AG08395 (cell line): ENCODE results near the gene CHCHD6.

ENCODE experiments used
- DNase-seq: peaks from one replicate; pipeline ENCODE4 v3.0.0; 2012; ENCODE audit warnings: mixed read lengths, low spot score

CHCHD6 gene

DNA sequence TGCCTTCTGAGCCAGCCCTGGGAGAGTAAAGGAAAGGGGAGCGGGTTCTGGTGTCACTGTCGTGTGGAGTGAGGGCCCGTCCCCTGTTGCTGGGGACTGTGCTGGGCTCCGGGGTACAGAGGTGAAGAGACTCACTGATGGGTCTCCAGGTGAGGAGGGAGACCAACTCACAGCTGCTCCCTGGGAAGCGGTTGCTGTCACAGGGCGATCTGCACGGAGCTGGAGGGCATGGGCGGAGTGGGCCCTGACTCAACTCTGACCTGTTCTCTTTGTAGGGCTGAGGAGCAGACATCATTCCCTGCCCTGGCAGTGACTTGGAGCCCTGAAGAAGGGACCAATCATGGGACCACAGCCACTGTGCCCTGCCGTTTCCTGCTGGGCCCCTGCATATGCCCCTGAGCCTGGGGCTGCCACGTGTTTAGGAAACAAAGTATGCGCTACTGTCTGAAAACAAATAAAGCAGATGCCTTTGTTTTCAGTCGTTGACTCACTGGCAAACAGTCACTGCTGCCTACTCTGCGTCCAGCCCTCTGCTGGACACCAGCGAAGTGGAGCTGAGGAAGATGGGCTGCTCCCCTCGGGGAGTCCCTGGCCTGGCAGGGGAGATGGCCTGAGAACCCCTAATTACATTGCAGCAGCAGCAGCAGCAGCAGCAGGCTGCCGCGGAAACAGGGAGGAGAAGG, 256.0 kb downstream of the CHCHD6 start:
- peak; percentile 80 for DNase-seq

DNA sequence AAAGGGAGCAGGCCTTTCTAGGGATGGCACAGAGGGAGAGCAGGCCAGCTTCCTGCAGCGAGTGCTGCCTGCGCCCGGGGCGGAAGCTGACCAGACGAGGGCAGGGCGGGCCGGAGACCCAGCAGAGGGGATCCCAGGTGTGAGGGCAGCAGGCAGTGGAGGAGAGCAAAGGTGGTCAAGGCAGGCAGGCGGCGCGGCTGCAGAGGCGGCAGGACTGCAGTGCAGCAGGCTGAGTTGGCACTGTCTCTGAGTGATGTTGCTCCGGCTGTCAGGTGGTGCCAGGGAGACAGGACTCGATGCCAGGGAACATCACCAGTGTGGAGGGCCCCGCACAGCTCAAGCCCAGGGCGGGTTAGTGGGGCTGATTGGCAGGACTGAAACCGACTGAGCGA, 256.6 kb downstream of the CHCHD6 start:
- DNase-seq: no peak

DNA sequence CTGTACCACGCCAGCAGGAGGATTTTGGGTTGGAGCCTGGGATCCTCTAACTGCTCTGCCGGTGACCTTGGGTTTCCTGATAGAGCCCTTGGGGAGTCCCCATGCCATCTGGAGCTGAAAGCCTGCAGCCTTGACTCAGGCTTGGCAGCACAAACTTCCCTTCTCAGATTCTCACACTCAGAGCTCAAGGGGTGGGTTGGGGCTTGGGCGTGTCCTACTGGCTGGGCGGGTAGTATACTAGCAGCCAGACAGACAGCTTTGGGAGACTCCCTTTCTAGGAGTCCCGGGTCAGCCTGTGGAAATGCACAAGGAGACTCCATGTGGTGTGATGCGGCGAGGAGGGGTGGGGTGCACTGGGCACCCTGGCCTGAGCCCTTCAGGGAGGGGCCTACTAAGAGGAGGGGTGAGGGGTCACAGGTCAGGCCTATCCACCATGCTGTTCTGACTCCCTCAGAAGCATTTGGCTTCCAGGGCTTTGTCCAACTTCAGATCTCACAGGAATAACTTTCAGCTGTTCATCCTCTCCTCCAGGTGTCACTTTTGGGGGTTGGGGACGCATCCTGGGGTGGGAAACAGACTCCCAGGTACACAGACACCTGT, 257.3 kb downstream of the CHCHD6 start:
- peak; percentile 93 for DNase-seq

DNA sequence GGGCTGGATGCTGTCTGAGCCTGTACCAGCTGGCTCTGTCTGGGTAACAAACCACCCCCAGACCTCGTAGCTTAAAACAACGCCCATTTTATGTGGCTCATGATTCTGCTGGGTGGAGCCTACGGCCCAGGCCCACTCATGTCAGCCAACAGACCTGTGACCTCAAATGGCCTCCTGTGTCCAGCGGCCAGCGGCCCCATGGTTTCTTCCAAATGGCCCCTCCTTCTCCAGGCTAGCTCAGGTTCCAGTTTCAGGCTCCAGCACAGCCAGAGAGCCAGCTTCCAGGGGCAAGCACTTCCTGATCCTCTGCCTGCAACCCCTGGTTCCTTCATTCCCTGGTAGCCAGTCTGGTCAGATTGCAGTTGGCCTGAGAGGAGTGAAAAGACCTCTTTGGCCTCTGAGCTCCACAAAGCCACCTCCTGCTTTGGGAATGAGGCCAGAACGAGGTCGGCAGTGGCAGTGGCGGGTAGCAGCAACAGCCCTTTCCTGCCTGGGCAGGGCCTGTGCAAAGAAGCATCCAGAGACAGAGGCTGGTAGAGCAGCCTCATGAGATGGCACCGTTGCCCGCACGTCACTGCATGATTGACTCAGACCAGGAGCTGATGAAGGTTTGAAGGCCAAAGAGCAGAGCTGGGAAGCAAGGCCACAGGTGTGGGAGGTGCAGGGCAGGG, 257.9 kb downstream of the CHCHD6 start:
- peak; percentile 10 for DNase-seq

DNA sequence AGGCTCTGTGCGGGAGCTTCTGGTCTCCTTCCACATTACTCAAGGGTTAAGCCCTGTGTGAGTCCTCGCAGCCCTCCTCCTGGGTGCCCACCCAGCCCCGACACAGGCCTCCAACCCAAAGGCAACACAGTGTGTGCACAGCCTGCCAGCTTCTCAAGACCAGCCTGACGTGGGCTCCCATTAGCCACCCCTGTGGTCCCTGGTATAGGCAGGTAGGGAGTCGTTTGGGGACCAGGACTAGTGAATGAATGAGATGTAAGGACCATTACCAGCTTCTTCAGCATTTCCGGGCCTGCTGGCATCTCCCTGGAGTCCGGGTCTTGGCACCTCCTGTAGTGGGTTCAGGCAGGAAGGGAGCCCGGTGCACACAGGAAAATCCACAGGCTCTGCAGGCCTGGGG, 258.7 kb downstream of the CHCHD6 start:
- DNase-seq: no peak

DNA sequence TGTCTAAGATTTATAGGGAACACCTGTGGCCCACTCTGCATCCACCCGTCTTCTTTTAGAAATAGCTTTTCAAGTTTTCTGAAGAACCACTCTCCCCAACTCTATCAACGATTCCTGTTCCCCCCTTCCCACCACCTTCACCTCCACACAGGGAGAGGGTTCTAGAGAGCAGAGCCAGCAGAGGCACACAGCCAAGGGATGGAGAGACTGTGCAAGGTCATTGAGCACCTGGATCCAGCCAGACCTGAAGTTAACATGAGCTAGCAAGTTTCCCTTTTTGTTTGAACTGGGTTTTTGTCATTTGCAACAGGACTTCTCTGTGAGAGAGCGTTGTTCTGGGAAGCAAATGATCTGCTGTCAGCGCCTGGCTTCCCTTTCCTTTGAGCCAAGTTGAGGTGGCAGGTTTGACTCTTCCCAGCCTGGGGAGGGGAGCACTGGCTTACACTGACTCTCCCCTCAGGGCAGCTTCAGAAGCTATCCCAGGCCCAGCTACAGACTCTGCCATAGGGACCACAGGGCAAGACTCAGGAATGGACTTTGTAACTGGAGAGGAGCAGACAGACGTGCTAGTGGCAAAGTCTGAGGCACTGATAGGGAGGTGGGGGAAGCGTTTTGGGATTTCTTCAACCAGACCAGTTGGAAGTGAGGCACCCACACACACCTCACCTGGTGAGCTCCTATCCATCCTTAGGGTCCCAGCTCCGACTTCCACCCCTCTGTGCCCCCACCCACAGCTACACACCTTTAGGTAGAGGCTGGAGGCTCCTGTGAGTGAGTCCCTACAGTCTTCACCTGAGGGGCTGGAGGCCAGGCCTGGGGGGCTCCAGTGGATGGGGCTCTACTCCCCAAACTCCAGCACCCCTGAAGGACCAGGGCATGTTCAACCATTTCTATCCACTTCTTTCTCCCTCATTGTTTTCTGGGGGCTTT, 259.5 kb downstream of the CHCHD6 start:
- no peak for DNase-seq

DNA sequence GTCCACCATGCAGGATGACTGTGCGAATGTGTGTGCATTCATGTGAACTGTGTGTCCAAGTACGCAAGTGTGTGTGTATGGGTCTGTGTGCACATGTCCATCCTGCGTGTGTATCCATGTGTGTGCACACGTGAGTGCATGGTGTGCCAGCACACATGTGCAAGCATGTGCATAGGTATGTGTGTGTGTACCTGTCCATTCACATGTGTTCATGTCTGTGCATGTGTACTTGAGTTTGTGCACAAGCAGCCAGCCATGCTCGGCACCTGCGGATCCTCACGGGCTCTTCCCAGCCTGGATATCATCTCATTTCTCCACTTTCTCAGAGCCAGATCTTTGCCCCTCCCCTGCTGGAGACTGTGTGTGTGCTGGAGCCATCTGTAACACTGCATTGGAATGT, 260.2 kb downstream of the CHCHD6 start:
- no peak for DNase-seq

DNA sequence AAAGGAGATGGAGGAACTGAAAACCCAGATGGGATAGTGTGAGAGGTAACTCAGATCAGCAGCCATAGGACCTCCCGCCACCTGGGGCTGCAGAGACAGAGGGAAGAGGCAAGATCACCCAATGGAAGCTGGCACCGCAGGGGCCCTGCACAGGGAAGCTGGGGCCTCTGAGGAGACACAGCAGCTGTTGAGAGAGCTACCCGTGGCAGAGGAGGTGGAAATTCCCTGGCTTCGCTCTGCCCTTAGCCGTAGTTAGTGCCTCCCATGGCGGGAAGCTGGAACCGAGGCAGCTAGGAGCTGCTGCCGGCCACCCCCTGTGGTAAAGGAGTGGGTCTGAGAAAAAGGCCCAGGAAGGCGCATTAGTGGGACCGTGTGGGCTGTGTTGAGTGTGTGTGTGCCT, 260.9 kb downstream of the CHCHD6 start:
- no peak for DNase-seq

DNA sequence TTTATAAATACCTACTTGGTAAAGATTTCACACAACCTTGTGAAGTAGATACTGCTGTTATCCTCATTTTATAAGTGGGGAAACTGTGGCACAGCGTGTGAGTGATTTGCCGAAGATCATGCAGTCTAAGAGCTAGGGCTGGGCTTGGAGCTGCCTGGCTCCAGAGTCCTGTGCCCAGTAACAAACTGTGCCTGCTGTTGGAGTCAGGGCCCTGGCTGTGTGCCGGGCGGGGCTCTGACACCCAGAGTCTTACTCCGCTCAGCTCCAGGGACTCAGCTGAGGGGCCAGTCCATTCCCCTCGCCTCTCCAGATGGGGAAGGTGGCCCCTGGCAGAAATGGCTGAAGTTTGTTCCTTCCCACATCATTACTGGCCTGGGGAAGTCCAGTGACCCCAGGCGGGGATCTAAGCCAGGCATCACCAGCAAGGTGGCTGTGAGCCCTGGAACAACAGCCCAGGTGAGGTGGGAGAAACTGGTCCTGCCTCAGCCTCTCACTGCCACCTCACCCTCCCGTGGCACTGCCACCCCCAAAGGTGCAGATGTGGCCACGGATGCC, 261.6 kb downstream of the CHCHD6 start:
- DNase-seq: no peak

DNA sequence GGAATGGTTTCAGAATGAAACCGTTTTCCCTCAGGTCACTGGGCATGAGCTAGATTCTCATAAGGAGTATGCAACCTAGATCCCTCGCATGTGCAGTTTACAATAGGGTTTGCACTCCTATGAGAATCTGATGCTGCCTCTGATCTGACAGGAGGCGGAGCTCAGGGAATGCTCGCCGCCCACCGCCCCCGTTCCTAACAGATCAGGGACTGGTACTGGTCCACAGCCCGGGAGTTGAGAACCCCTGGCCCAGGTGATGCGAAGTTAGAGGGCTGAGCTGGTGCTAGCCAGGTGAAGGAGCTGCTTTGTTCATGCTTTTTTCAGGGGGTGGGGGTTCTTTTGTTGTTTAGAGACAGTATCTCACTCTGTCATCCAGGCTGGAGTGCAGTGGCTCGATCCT, 263.3 kb downstream of the CHCHD6 start:
- DNase-seq: no peak

DNA sequence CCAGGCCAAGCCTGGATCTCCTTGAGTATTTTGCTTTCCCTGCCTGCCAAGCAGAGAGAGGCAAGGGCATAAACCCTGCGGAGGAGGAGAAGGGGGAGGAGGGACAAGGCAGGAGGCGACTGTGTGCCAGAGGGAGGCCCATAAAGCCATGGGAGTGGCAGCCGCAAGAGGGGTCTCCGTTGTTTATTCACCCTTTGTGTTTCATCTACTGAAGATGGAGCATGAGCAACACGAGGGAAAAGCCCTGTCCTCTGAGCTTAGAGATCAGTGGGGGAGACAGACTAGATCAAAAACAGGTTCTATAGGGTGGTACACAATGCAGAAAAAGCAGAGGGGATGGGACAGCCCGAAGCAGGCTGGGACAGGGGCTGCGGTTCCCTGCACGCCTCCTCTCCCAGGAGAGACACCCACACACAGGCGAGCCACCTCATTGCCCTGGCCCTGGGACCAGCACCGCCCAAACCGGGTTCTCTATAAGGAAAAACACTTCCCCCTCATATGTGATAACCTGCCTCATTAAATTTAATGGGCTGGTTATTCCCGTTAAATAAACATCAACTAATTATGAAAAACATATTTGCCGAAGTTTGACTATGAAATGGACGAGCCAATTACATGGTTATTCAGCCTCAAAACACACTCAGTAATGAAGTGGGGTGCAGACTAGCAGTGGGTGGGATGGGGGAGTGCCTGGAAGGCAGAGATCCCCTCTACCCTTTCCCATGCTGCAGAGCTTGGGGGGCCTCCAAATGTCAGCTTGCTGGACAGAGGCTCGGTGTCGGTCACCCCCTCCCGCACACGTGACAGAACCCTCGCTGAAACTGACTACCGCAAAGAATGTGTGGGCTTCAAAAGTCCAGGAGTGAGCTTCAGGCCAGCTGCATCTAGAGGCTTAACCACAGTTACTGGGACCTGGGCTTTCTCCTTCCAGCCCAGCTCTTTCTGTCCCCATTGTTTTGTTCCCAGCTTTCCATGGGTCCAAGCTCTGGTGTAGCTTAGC, 264.7 kb downstream of the CHCHD6 start:
- DNase-seq: no peak

DNA sequence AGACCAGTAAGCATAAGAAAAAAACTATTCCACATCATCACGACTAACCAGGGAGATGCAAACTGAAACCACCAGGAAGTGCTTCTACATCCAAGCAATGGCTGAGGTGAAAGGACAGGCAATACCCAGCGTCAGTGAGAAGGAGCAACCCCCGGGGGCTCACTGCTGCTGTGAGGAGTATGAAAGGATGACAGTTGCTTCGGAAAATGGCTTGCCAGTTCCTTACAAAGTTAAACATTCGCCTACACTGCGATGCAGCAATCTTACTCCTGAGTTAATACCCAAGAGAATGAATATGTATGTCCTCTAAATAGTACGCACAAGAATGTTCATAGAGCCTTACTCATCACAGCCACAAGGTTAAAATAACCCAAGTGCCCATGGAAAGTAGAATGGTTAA, 265.5 kb downstream of the CHCHD6 start:
- DNase-seq: no peak

DNA sequence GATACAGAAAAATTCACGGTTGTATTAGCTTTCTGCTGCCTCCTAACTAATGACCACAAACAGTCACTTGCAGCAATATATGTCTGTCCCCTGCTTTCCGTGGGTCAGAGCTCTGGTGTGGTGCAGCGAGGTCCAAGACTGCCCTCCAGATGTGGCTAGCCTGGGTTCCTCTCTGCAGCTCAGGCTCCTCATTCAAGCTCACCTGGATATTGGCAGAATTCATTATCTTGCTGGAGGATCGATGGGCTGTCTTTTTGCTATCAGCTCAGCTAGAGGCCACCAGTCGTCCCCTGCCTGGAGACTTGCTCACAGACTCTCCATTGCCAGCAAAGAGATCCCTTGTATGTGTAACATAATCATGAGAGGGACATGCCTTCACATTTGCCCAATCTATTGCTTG, 266.1 kb downstream of the CHCHD6 start:
- DNase-seq: no peak

DNA sequence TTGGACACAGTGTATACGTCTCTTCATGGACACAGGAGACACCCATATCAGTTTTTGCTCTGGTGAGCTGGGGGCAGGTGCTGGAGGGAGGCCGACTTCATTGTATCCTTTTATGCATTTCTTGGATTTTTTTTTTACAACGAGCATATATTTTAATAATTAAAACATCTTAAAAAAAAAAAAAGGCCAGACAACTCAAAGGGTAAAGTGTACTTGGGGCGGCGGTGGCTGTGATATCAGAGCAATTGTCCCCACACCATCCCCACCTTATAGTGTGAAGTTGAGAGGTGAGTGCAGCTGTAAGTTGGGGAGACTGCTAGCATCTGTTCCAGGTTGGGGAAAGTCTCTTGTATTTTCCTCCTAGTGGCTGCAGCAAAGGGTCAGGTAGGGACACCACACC, 266.9 kb downstream of the CHCHD6 start:
- no peak for DNase-seq

DNA sequence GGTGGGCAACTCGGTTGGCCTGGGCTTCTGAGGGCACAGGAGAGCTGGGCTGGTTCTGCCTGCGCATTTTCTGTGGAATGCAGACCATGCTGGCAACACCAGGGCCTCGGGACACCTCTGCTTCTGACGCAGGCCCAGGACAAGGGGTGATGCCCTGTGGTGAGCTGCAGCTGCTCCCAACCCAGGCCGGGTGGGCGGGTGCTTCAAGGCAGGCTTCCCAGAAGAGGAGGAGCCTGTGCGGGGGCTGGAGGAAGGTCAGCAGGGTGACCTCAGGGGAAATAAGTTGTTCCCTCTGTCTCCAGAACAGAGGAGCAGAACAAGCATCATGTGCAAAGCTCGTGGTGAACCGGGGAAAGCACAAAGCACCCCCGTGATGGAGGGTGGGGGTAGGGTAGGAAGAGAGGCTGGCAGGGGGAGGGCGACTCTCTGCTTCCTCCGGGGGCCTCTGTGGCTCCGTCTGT, 267.9 kb downstream of the CHCHD6 start:
- peak; percentile 40 for DNase-seq

DNA sequence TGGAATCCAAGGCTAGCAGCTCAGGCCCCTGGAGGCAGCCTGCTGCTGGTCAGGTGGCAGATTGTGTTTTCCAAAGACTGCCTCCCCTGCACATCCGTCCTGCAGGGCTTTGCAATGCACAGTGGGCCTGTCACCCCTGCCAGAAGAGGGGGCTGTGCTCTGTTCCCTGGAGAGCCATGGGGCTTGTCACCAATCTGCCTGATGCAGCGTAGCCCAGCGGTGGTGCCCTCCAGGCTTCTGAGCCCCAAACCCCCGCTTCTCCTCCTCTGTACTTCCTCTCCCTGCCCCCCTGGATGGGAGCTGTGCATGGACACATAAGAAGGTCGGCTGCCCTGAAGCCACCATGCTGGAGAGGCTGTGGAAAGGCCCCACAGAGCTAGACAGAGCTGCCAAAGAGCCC, 268.8 kb downstream of the CHCHD6 start:
- DNase-seq: no peak

DNA sequence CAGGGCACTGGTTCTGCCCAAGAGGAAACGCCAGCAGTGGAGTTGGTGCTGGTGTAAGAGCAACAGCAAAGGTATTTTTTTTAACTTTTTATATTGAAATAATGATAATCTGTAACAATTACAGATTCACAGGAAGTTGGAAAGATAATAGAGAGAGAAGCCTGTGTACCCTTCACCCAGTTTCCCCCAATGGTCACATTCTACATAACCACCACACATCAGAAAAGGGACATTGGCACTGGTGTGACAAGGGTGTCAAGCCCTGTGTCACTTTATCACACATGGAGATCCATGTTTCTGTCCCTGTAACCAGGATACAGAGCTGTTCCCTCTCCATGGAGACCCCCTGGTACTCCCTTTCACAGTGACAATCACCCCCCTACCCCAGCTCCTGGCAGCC, 269.8 kb downstream of the CHCHD6 start:
- no peak for DNase-seq

DNA sequence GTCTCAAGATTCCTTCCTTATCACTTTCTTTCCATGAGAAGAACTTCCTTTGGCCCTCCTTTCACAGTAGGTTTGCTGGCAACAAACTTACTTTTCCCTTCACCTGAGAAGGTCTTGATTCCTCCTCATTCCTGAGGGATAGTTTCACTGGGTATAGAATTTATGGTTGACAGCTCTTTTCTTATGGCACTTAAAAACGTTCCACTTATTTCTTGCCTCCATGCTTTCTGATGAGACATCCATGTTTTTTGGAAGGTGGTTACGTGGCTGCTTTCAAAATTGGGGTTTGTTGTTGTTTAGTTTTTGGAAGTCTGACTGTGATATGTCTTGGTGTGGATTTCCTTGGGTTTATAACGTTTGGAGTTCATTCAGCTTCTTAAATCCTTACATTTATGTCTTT, 270.7 kb downstream of the CHCHD6 start:
- no peak for DNase-seq

DNA sequence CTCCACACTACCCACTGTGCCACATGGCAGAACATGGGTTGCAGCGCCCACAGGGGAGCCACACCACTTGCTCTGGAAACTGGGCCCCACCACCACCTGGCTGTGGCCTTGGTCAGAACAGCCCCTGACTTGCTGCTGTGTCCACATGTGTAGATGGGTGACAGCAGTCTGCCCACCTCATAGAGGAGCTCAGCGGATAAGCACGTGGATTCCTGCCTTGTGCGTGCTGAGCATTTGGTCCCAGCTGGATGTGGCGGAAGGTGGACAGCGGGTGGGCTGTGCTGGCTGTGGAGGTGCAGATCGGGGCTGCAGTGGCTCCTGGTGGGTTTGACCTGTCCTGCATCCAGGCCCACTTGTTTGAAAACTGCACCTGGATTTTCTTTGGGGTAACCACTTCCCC, 272.9 kb downstream of the CHCHD6 start:
- DNase-seq: no peak

DNA sequence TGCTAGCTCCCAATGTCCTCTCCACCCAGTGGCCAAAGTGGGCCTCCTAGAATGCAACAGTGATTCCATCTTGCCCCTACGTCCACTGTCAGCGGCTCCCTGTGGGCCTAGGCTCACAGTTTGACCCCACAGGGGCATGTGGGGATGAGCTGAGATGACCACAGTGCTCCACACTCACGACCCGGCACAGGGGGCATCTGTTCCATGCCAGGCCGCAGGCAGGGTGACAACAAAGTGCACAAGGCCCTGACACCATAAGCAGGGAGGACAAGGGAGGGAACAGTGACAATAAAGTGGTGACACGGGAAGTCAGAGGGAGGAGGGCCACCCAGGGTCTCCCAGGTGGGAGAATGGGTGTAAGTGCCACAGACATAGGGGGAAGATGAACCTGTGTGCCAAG, 273.8 kb downstream of the CHCHD6 start:
- no peak for DNase-seq

DNA sequence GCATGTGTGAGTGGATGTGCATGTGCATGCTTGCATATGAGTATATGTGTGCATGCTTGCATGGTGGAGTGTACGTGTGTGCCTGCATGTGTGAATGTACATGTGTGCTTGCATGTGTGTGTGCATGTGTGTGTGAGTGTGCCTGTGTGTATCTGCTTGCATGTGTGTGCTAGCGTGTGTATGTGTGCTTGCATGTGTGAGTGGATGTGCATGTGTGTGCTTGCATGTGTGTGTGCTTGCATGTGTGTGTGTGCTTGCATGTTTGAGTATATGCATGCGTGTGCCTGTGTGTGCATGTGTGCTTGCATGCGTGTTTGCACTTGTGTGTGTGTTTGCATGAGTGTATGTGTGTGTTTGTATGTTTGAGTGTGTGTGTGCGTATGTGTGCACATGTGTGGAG, 274.3 kb downstream of the CHCHD6 start:
- no peak for DNase-seq
